ENCODE data around the gene CWC25. TPM values are rescaled to one million over a fixed set of nuclear protein-coding genes. Genes with fewer than 3 reads are reported as not detected.

CWC25 gene
- total and polyA plus RNA-seq, 9 of the 15 experiments (the other 6 are each of a cell fraction or from before 2014, with no cell fraction given) = 16.5 to 27.4 (median 23.0) TPM

- H3K27me3 ChIP-seq (ENCODE audit: control insufficient read depth in 2 of 2, insufficient read depth in 2 of 2, low read length in 2 of 2) = no peaks in the 10 kb centered on the region
- H3K9me1 ChIP-seq (ENCODE audit: control insufficient read depth, insufficient read depth, low read length) = peaks cover 9% of the 10 kb centered on the region
- H3K36me3 ChIP-seq (ENCODE audit: control insufficient read depth, insufficient read depth, low read length) = peaks cover 62% of the 10 kb centered on the region
- intact Hi-C loops (cut with micrococcal nuclease) (loop anchor here (5.0 kb wide), 1 partner anchor 98 kb away; the partner anchor contains the start of gene PSMB3), in situ Hi-C loops (cut with MboI) (no loop called here)
- H3K27ac ChIP-seq (ENCODE audit: extremely low read depth, low read depth, low read length) = no peak overlapping the region
- no peak overlapping the region for H2AFZ ChIP-seq (ENCODE audit: low read depth, low read length)
- no peak for TF ChIP-seq NFATC3 (IDR thresholded peaks at IDR 0.05)
- TF ChIP-seq ZNF316 (IDR thresholded peaks at IDR 0.05) = no peak
- TF ChIP-seq CREB1 (IDR thresholded peaks at IDR 0.05) = no peak
- no peak for TF ChIP-seq CREB1 (CRISPR knock-in tag; IDR thresholded peaks at IDR 0.05)
- no peak for TF ChIP-seq KLF10 (CRISPR knock-in tag; IDR thresholded peaks at IDR 0.05)
- TF ChIP-seq ZNF436 (CRISPR knock-in tag; IDR thresholded peaks at IDR 0.05) = no peak
- no peak for TF ChIP-seq BRCA1 (IDR thresholded peaks at IDR 0.05)
- TF ChIP-seq BRCA1 (CRISPR knock-in tag; IDR thresholded peaks at IDR 0.05) = no peak
- TF ChIP-seq CBX2 (IDR thresholded peaks at IDR 0.05; ENCODE audit: insufficient read depth, low read length, poor library complexity, severe bottlenecking) = no peak
- TF ChIP-seq MAX (CRISPR knock-in tag; IDR thresholded peaks at IDR 0.05) = no peak
- TF ChIP-seq MEF2A (IDR thresholded peaks at IDR 0.05; ENCODE audit: control insufficient read depth, low read depth, low read length) = no peak
- no peak for TF ChIP-seq FOS (IDR thresholded peaks at IDR 0.05; ENCODE audit: extremely low read depth, insufficient read length)
- peak; percentile 20; the same call in 1 of the 2 replicates for TF ChIP-seq SUPT5H (IDR thresholded peaks at IDR 0.05)
- peak; percentile 10 for TF ChIP-seq POLR2B (IDR thresholded peaks at IDR 0.05; ENCODE audit: low read depth, partially characterized antibody)
- TF ChIP-seq ZNF407 (IDR thresholded peaks at IDR 0.05; ENCODE audit: low read depth) = no peak
- TF ChIP-seq ZBTB17 (CRISPR knock-in tag; IDR thresholded peaks at IDR 0.05) = no peak
- WGBS (ENCODE audit: insufficient coverage, low coverage, missing lambda C conversion rate) = 78% methylated on average over 7 of the region's 7 CpGs
- peaks cover 32% of the 10 kb centered on the region for H4K20me1 ChIP-seq (replicated peaks; ENCODE audit: control insufficient read depth, insufficient read depth, low read length)
- DNase-seq (ENCODE audit: extremely low read depth in 1 of 4, low spot score in 3 of 4) (no peak), FAIRE-seq (no peak), ATAC-seq (no peak)
- BruUV-seq (replicated peaks) = no TSS peak
- POLR2A ChIA-PET = interaction anchor here (0.5 to 5.8 kb wide), 7 partner anchors 10 to 42 kb away, joined by 3 to 70 read pairs (median 6); partner anchors contain the start of genes CWC25 and LASP1
- H3K4me3 ChIP-seq = peak overlapping the region; percentile 82; the same call in 1 of the 2 replicates
- H3K4me1 ChIP-seq (replicated peaks in 1 of 2; ENCODE audit: control insufficient read depth in 2 of 2, insufficient read depth in 2 of 2, low read length in 2 of 2) = peaks cover 8 to 18% of the 10 kb centered on the region in 2 experiments
- no peaks in the 10 kb centered on the region for H3K9me3 ChIP-seq (replicated peaks; ENCODE audit: control insufficient read depth, insufficient read depth, low read depth, low read length)
- CTCF ChIA-PET (ENCODE audit: low intra/inter-chr PET ratio) = no interaction called here
- no peak overlapping the region for H3K9ac ChIP-seq (ENCODE audit: insufficient read depth in 1 of 2, low read depth in 2 of 2, low read length in 2 of 2)
- H3K4me2 ChIP-seq (ENCODE audit: insufficient read depth, low read length) = peak overlapping the region; percentile 99; the same call in 1 of the 2 replicates
- peaks cover 51% of the 10 kb centered on the region for H3K79me2 ChIP-seq (ENCODE audit: control insufficient read depth, insufficient read depth, low read length)
Measured at GRCh38 chr17:38850374-38850773, 25.3 kb upstream of the CWC25 start.

All from K562 (cell line).